ENCODE results near the gene AAR2. TPM values are rescaled to one million over a fixed set of nuclear protein-coding genes. Genes with fewer than 3 reads are reported as not detected.
A peak's percentile ranks its signal among the peaks of the same experiment; 100 is the strongest.

The AAR2 gene
- total RNA-seq, 1 donor from 2014 or later, result 30.2 TPM

GRCh38 chr20:36304786-36305495, 68.7 kb downstream of the AAR2 start:
- no peak for DNase-seq (ENCODE audit: low read depth)
- H3K4me3 ChIP-seq (ENCODE audit: low read depth, low read length), result no peak overlapping the region
- TF ChIP-seq, protein P1, sequence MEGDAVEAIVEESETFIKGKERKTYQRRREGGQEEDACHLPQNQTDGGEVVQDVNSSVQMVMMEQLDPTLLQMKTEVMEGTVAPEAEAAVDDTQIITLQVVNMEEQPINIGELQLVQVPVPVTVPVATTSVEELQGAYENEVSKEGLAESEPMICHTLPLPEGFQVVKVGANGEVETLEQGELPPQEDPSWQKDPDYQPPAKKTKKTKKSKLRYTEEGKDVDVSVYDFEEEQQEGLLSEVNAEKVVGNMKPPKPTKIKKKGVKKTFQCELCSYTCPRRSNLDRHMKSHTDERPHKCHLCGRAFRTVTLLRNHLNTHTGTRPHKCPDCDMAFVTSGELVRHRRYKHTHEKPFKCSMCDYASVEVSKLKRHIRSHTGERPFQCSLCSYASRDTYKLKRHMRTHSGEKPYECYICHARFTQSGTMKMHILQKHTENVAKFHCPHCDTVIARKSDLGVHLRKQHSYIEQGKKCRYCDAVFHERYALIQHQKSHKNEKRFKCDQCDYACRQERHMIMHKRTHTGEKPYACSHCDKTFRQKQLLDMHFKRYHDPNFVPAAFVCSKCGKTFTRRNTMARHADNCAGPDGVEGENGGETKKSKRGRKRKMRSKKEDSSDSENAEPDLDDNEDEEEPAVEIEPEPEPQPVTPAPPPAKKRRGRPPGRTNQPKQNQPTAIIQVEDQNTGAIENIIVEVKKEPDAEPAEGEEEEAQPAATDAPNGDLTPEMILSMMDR (conservative IDR thresholded peaks at IDR 0.05; ENCODE audit: low read depth, low read length), result no peak

DNA sequence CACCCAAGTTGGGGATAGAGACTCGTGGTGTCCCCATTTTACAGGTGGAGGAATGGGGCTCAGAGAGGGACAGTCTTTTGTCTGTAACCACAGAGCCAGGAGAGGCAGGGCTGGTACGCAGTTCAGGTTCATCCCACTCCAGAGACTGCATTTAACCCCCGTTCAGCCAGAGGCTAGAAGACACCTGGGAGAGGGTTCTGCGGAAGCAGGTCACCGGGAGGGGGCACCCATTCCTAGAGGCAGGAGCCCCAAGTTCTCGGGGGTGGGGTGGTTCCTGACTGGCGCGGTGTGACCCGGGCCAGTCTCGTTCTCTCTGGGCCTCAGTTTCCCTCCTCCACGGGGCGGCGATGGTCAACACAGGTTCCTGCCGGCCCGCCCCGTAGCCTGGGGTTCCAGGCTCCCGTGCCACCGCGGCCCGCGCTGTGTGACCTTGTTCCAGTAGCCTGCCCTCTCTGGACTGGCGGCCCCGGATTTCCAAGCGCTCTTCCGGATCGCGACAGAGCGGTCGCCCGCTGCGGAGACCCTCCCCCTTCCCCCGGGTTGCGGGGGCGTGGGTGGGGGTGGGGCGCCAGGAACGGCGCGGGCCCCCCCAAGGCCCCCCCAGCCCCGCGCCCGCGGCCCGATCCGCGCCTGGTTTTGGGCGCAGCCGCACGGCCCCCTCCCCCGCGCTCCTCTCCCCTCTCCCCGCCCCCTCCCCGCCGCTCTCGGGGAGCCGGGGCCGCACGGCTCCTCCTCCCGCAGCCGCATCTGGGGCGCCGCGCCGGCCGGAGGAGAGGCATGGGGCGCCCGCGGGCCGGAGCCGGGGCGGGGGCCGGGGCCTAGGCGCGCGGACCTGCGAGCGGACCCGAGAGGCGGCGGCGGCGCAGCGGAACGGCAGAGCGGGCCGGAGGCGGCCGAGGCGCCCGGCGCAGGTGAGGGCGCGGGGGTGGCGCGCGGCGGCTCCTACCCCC, 69.6 kb downstream of the AAR2 start, which contains the start of gene DLGAP4:
Gene DLGAP4 (plus strand): TSS at position 738 of the 950 bp plus-strand sequence. CDS start 125,379 bp downstream, outside the sequence.
- TF ChIP-seq, protein P1 (conservative IDR thresholded peaks at IDR 0.05; ENCODE audit: low read depth, low read length), result peak; percentile 6
- no peak for DNase-seq (ENCODE audit: low read depth)
- H3K4me3 ChIP-seq (ENCODE audit: low read depth, low read length), result no peak within 1 kb of the TSS

Other genes starting within 250 kb of the AAR2 start
- 10.9 and 17.4 TPM in 2 replicates for gene EPB41L1, start 81.7 kb upstream of the AAR2 start, total RNA-seq
- 35.8 and 41.4 TPM in 2 replicates for gene DLGAP4, start 69.9 kb downstream of the AAR2 start, total RNA-seq

Data from epithelial cell of proximal tubule (primary cell).